ENCODE data around the gene ZNF546.
"Not testable (repeated sequence)": the region's sequence is repeated elsewhere in the genome, so short reads cannot be mapped to it uniquely, and the experiment has no call there.

ZNF546 gene

GRCh38 chr19:39996811-39997637 is at the start of gene ZNF546:
TSS of gene ZNF546 (plus strand) at chr19:39997060. CDS start at chr19:39998327, 1,267 bp downstream.
- ATAC-seq, result peak; percentile 91 to 92

- ATAC-seq, result peak; percentile 43 to 44
These were observed 47.7 kb upstream of the ZNF546 start for GRCh38 chr19:39949026-39949747.

- ATAC-seq, result no peak
These were observed 45.7 kb upstream of the ZNF546 start for GRCh38 chr19:39951065-39951650.

GRCh38 chr19:39951686-39952085 is 45.2 kb upstream of the ZNF546 start:
- ATAC-seq, result peak in 1 of 2 donors; percentile 19

GRCh38 chr19:39953915-39954314 is 42.9 kb upstream of the ZNF546 start:
- ATAC-seq, result no peak

- ATAC-seq, result not testable (repeated sequence)
These were observed 39.0 kb upstream of the ZNF546 start for GRCh38 chr19:39957886-39958285.

GRCh38 chr19:39958942-39959341 is 37.9 kb upstream of the ZNF546 start:
- not testable (repeated sequence) for ATAC-seq

- ATAC-seq, result not testable (repeated sequence)
These were observed 37.5 kb upstream of the ZNF546 start for GRCh38 chr19:39959407-39959806.

- no peak for ATAC-seq
These were observed 33.0 kb upstream of the ZNF546 start for GRCh38 chr19:39963898-39964297.

GRCh38 chr19:39966617-39967016 is 30.2 kb upstream of the ZNF546 start:
- ATAC-seq, result no peak

- ATAC-seq, result no peak
These were observed 29.3 kb upstream of the ZNF546 start for GRCh38 chr19:39967561-39967960.

GRCh38 chr19:39968789-39969188 is 28.1 kb upstream of the ZNF546 start:
- ATAC-seq, result no peak

GRCh38 chr19:39969266-39969665 is 27.6 kb upstream of the ZNF546 start:
- ATAC-seq, result peak; percentile 3 to 7

- ATAC-seq, result no peak
These were observed 27.0 kb upstream of the ZNF546 start for GRCh38 chr19:39969681-39970424.

GRCh38 chr19:39970425-39970674 is 26.5 kb upstream of the ZNF546 start:
- ATAC-seq, result peak in 1 of 2 donors; percentile 22

GRCh38 chr19:39970675-39971379 is 26.0 kb upstream of the ZNF546 start, which contains the start of gene PSMC4:
TSS of gene PSMC4 (plus strand) at chr19:39971165. CDS start at chr19:39971203, 38 bp downstream.
- ATAC-seq, result peak; percentile 96 to 97

GRCh38 chr19:39971380-39972035 is 25.4 kb upstream of the ZNF546 start:
- ATAC-seq, result no peak

GRCh38 chr19:39974377-39975155 is 22.3 kb upstream of the ZNF546 start:
- no peak for ATAC-seq

- no peak for ATAC-seq
These were observed 14.0 kb upstream of the ZNF546 start for GRCh38 chr19:39982883-39983282.

- no peak for ATAC-seq
These were observed 13.1 kb upstream of the ZNF546 start for GRCh38 chr19:39983695-39984300.

Data from activated CD4-positive, CD25-positive, alpha-beta regulatory T cell treated with anti-CD3 and anti-CD28 coated beads, Interleukin-2, amount 50 U/mL, for 24 hours (primary cell).